Suprapubic skin (tissue), 4 donors: ENCODE results near the gene NOXO1. TPM values are rescaled to one million over a fixed set of nuclear protein-coding genes. Genes with fewer than 3 reads are reported as not detected.
"Not testable (repeated sequence)": the region's sequence is repeated elsewhere in the genome, so short reads cannot be mapped to it uniquely, and the experiment has no call there.

Source experiments
- DNase-seq, 2 donors: peaks; one replicate each; pipeline ENCODE4 v3.0.0-alpha.2; 2019; ENCODE audit warnings: low spot score in 2 of 2
- H3K27ac ChIP-seq: fragments of 200-600 bp; sonication (generic); one replicate; pipeline ENCODE4 v1.5.1; 2019
- H3K27me3 ChIP-seq: fragments of 200-600 bp; sonication (generic); one replicate; pipeline ENCODE4 v1.5.1; 2019
- H3K36me3 ChIP-seq: fragments of 200-600 bp; sonication (generic); one replicate; pipeline ENCODE4 v1.5.1; 2019
- H3K4me1 ChIP-seq: fragments of 200-600 bp; sonication (generic); one replicate; pipeline ENCODE4 v1.5.1; 2019
- H3K4me3 ChIP-seq: fragments of 200-600 bp; sonication (generic); one replicate; pipeline ENCODE4 v1.5.1; 2019; ENCODE audit warnings: mild to moderate bottlenecking
- H3K9me3 ChIP-seq: fragments of 200-600 bp; sonication (generic); one replicate; pipeline ENCODE4 v1.5.1; 2019
- CTCF ChIP-seq, 2 donors: fragments of 200-600 bp in 1 of 2; fragments of 450-650 bp in 1 of 2; sonication (generic) in 1 of 2; IDR thresholded peaks; one replicate each; pipeline ENCODE4 v1.5.1; 2016 to 2019; ENCODE audit warnings: antibody characterized with exemption in 2 of 2, mild to moderate bottlenecking in 1 of 2, moderate library complexity in 1 of 2
- EP300 ChIP-seq: sonication (generic); formaldehyde crosslinking; IDR thresholded peaks from one replicate; pipeline ENCODE4 v1.6.1; 2017; ENCODE audit warnings: antibody characterized with exemption
- POLR2A ChIP-seq, 2 donors: fragments of 450-650 bp; IDR thresholded peaks; one replicate each; pipeline ENCODE4 v1.6.1; 2017; ENCODE audit warnings: antibody characterized with exemption in 2 of 2, mild to moderate bottlenecking in 2 of 2, moderate library complexity in 2 of 2
- POLR2AphosphoS5 ChIP-seq, 3 donors: sonication (generic); formaldehyde crosslinking; IDR thresholded peaks; one replicate each; pipeline ENCODE4 v1.6.1; 2017; ENCODE audit warnings: antibody characterized with exemption in 3 of 3
- WGBS: methylation state at CpG from one replicate; pipeline ENCODE4 v1.1.5; 2018; 5-methylcytosine and 5-hydroxymethylcytosine counted together
- total RNA-seq, 4 donors: library from RNA; depleted of rRNA; stranded (reverse); fragments of >200 nt; gene quantifications; one replicate each; pipeline ENCODE4 v1.1.0, GENCODE V29; 2016

NOXO1 gene
- total RNA-seq, 4 donors from 2014 or later = 1.1 to 3.1 (median 2.0) TPM; not detected in 1

GRCh38 chr16:1960665-1961630 lies 20.3 kb downstream of the NOXO1 start:
- Histone ChIP-seq H3K9me3 (no peaks in the 10 kb centered on the region), H3K27me3 (no peaks in the 10 kb centered on the region), H3K27ac (no peak overlapping the region), H3K4me3 (peak overlapping the region; percentile 70), H3K36me3 (peaks cover 23% of the 10 kb centered on the region), H3K4me1 (peaks cover 50% of the 10 kb centered on the region)
- no peak for TF ChIP-seq EP300
- TF ChIP-seq POLR2A (IDR thresholded peaks at IDR 0.05) = no peak
- no peak for TF ChIP-seq CTCF (IDR thresholded peaks at IDR 0.05)
- no peak for TF ChIP-seq POLR2AphosphoS5 (IDR thresholded peaks at IDR 0.05)
- WGBS = 43% methylated on average over 17 of the region's 20 CpGs
- no peak for DNase-seq

- H3K4me3 ChIP-seq = peak within 1 kb of the TSS; percentile 70
- H3K9me3 ChIP-seq = no peaks in the 10 kb centered on the region
- peaks cover 23% of the 10 kb centered on the region for H3K36me3 ChIP-seq
- DNase-seq = peak; percentile 92 to 95
- peak within 1 kb of the TSS; percentile 79 for H3K27ac ChIP-seq
- no peaks in the 10 kb centered on the region for H3K27me3 ChIP-seq
- H3K4me1 ChIP-seq = peaks cover 41% of the 10 kb centered on the region
- peak in 1 of 2 donors; percentile 58 for TF ChIP-seq POLR2A (IDR thresholded peaks at IDR 0.05)
- TF ChIP-seq POLR2AphosphoS5 (IDR thresholded peaks at IDR 0.05) = peak in 1 of 3 donors; percentile 48
- peak in 1 of 2 donors; percentile 65 for TF ChIP-seq CTCF (IDR thresholded peaks at IDR 0.05)
- no peak for TF ChIP-seq EP300
- under 1% methylated on average over 45 of the region's 79 CpGs for WGBS
Observed at GRCh38 chr16:1959269-1960039, 21.8 kb downstream of the NOXO1 start, which contains the start of gene NDUFB10. TSS of gene NDUFB10 (plus strand) at chr16:1959538. CDS start at chr16:1959625, 87 bp downstream.

- WGBS = 20% methylated on average over 12 of the region's 14 CpGs
Observed at GRCh38 chr16:1958715-1959268, 22.5 kb downstream of the NOXO1 start.

GRCh38 chr16:1958143-1958491 lies 23.2 kb downstream of the NOXO1 start:
- H3K27ac ChIP-seq, H3K9me3 ChIP-seq, H3K4me3 ChIP-seq, H3K27me3 ChIP-seq: not testable (repeated sequence)
- peak in 1 of 2 donors; percentile 68 for DNase-seq
- WGBS = no CpG with 5 or more reads among the region's 30 CpGs
- H3K4me1 ChIP-seq = peaks cover 33% of the 10 kb centered on the region
- peaks cover 20% of the 10 kb centered on the region for H3K36me3 ChIP-seq

More at GRCh38 chr16:1958715-1959268, 22.5 kb downstream of the NOXO1 start:
- H3K27ac ChIP-seq = no peak overlapping the region
- DNase-seq = peak in 1 of 2 donors; percentile 74
- H3K9me3 ChIP-seq = no peaks in the 10 kb centered on the region
- H3K36me3 ChIP-seq = peaks cover 23% of the 10 kb centered on the region
- H3K4me3 ChIP-seq = peak overlapping the region; percentile 70
- no peaks in the 10 kb centered on the region for H3K27me3 ChIP-seq
- peaks cover 37% of the 10 kb centered on the region for H3K4me1 ChIP-seq
- no peak for TF ChIP-seq POLR2A (IDR thresholded peaks at IDR 0.05)
- TF ChIP-seq EP300 = no peak
- no peak for TF ChIP-seq POLR2AphosphoS5 (IDR thresholded peaks at IDR 0.05)
- TF ChIP-seq CTCF (IDR thresholded peaks at IDR 0.05) = no peak

- H3K27ac ChIP-seq, H3K9me3 ChIP-seq, H3K27me3 ChIP-seq, DNase-seq, H3K4me3 ChIP-seq: not testable (repeated sequence)
- Histone ChIP-seq H3K36me3 (peaks cover 15% of the 10 kb centered on the region), H3K4me1 (peaks cover 28% of the 10 kb centered on the region)
- 87% methylated on average over 15 of the region's 22 CpGs for WGBS
Observed at GRCh38 chr16:1957434-1958142, 23.7 kb downstream of the NOXO1 start.
